Activated T-helper 2 cell treated with anti-CD3 and anti-CD28 coated beads, Interferon-gamma antibody, Interleukin-2, Interleukin-4, amounts not matched to agents 10 μg/mL and 5 μg/mL and 100 μg/mL, durations not matched to agents 14 hours and 24 hours and 36 hours (primary cell): ENCODE data around the gene E4F1. TPM values are rescaled to one million over a fixed set of nuclear protein-coding genes. Genes with fewer than 3 reads are reported as not detected.

Source experiments
- DNase-seq: peaks from one replicate; pipeline ENCODE4 v3.0.0; 2021; ENCODE audit warnings: low spot score
- H3K27ac Mint-ChIP-seq: one replicate; pipeline ENCODE4 v1.8.0; 2021; ENCODE audit warnings: mixed read lengths
- H3K27me3 Mint-ChIP-seq: one replicate; pipeline ENCODE4 v1.8.0; 2021; ENCODE audit warnings: low read depth, mixed read lengths
- H3K36me3 Mint-ChIP-seq: one replicate; pipeline ENCODE4 v1.8.0; 2021; ENCODE audit warnings: low read depth, mixed read lengths
- H3K4me1 Mint-ChIP-seq: one replicate; pipeline ENCODE4 v1.8.0; 2021; ENCODE audit warnings: low read depth, mixed read lengths
- H3K4me3 Mint-ChIP-seq: one replicate; pipeline ENCODE4 v1.8.0; 2021; ENCODE audit warnings: low read depth, mild to moderate bottlenecking, moderate library complexity, mixed read lengths
- H3K9me3 Mint-ChIP-seq: one replicate; pipeline ENCODE4 v1.8.0; 2021; ENCODE audit warnings: mixed read lengths
- intact Hi-C: fragments of 100-400 bp; cut with micrococcal nuclease; formaldehyde crosslinking; loops from one replicate; pipeline ENCODE4 v1.15.1; 2023
- total RNA-seq: library from RNA; stranded (reverse); gene quantifications from 2 replicates; pipeline ENCODE4 v1.2.3, GENCODE V29; 2022

The E4F1 gene
- total RNA-seq, 1 donor from 2014 or later, result 29.3 TPM

GRCh38 chr16:2282262-2282661 lies 58.9 kb downstream of the E4F1 start:
- intact Hi-C loops, result no loop called here
- no peak overlapping the region for H3K27ac Mint-ChIP-seq

GRCh38 chr16:2282866-2283555 lies 59.6 kb downstream of the E4F1 start:
- DNase-seq, result no peak
- intact Hi-C loops, result no loop called here
- Mint-ChIP-seq H3K27me3 (no peaks in the 10 kb centered on the region), H3K4me1 (no peaks in the 10 kb centered on the region), H3K4me3 (no peak overlapping the region), H3K9me3 (no peaks in the 10 kb centered on the region), H3K27ac (no peak overlapping the region), H3K36me3 (no peaks in the 10 kb centered on the region)

More at GRCh38 chr16:2282262-2282661, 58.9 kb downstream of the E4F1 start:
- H3K4me3 Mint-ChIP-seq, result no peak overlapping the region
- H3K27me3 Mint-ChIP-seq, result no peaks in the 10 kb centered on the region
- H3K9me3 Mint-ChIP-seq, result no peaks in the 10 kb centered on the region
- H3K36me3 Mint-ChIP-seq, result no peaks in the 10 kb centered on the region
- no peak for DNase-seq
- H3K4me1 Mint-ChIP-seq, result no peaks in the 10 kb centered on the region

GRCh38 chr16:2284001-2284770 lies 60.8 kb downstream of the E4F1 start:
- H3K27ac Mint-ChIP-seq, result no peak overlapping the region
- no peak for DNase-seq
- H3K4me3 Mint-ChIP-seq, result no peak overlapping the region
- intact Hi-C loops, result no loop called here
- H3K9me3 Mint-ChIP-seq, result no peaks in the 10 kb centered on the region
- no peaks in the 10 kb centered on the region for H3K4me1 Mint-ChIP-seq
- H3K36me3 Mint-ChIP-seq, result no peaks in the 10 kb centered on the region
- no peaks in the 10 kb centered on the region for H3K27me3 Mint-ChIP-seq

GRCh38 chr16:2284797-2285576 lies 61.6 kb downstream of the E4F1 start:
- Mint-ChIP-seq H3K4me1 (no peaks in the 10 kb centered on the region), H3K27ac (no peak overlapping the region), H3K27me3 (no peaks in the 10 kb centered on the region), H3K9me3 (no peaks in the 10 kb centered on the region), H3K36me3 (no peaks in the 10 kb centered on the region), H3K4me3 (no peak overlapping the region)
- intact Hi-C loops, result no loop called here
- DNase-seq, result no peak

Other genes starting within 250 kb of the E4F1 start
- 0.21 and 0.23 TPM in 2 replicates for gene NOXO1, start 242.1 kb upstream of the E4F1 start, total RNA-seq
- gene GFER, start 239.4 kb upstream of the E4F1 start, total RNA-seq, result 39.2 and 40.0 TPM in 2 replicates
- 21.1 and 21.3 TPM in 2 replicates for gene SYNGR3, start 233.6 kb upstream of the E4F1 start, total RNA-seq
- gene ZNF598, start 213.8 kb upstream of the E4F1 start, total RNA-seq, result 82.0 and 83.3 TPM in 2 replicates
- gene NPW, start 203.8 kb upstream of the E4F1 start, total RNA-seq, result 4.2 and 5.1 TPM in 2 replicates
- 2.3 and 2.6 TPM in 2 replicates for gene NHERF2, start 196.7 kb upstream of the E4F1 start, total RNA-seq
- gene NTHL1, start 175.8 kb upstream of the E4F1 start, total RNA-seq, result 43.5 and 54.7 TPM in 2 replicates
- 89.7 and 92.8 TPM in 2 replicates for gene TSC2, start 175.6 kb upstream of the E4F1 start, total RNA-seq
- 86.9 and 94.4 TPM in 2 replicates for gene PKD1, start 87.7 kb upstream of the E4F1 start, total RNA-seq
- 0.46 and 0.59 TPM in 2 replicates for gene RAB26, start 75.0 kb upstream of the E4F1 start, total RNA-seq
- 69.8 and 70.7 TPM in 2 replicates for gene TRAF7, start 67.8 kb upstream of the E4F1 start, total RNA-seq
- 0.48 and 1.0 TPM in 2 replicates for gene CASKIN1, start 27.0 kb upstream of the E4F1 start, total RNA-seq
- 54.3 and 56.4 TPM in 2 replicates for gene MLST8, start 18.1 kb upstream of the E4F1 start, total RNA-seq
- 24.6 and 25.2 TPM in 2 replicates for gene BRICD5, start 12.7 kb upstream of the E4F1 start, total RNA-seq
- gene PGP, start 8.8 kb upstream of the E4F1 start, total RNA-seq, result 36.1 and 37.7 TPM in 2 replicates
- gene DNASE1L2, start 12.9 kb downstream of the E4F1 start, total RNA-seq, result 1.7 and 2.2 TPM in 2 replicates
- gene ECI1, start 28.0 kb downstream of the E4F1 start, total RNA-seq, result 40.4 and 45.1 TPM in 2 replicates
- 369 TPM in 2 replicates for gene RNPS1, start 44.5 kb downstream of the E4F1 start, total RNA-seq
- gene ABCA3, start 117.1 kb downstream of the E4F1 start, total RNA-seq, result 11.1 and 12.5 TPM in 2 replicates
- 48.4 and 48.9 TPM in 2 replicates for gene CCNF, start 205.9 kb downstream of the E4F1 start, total RNA-seq
- 31.8 and 34.6 TPM in 2 replicates for gene TEDC2, start 236.5 kb downstream of the E4F1 start, total RNA-seq
- 0.28 TPM in 1 of 2 replicates, not detected in the other for gene NTN3, start 247.7 kb downstream of the E4F1 start, total RNA-seq